Jurkat, Clone E6-1 (cell line): Measurements from ENCODE around the gene RAD9B. TPM values are rescaled to one million over a fixed set of nuclear protein-coding genes. Genes with fewer than 3 reads are reported as not detected.
A peak's percentile ranks its signal among the peaks of the same experiment; 100 is the strongest.
"Not testable (repeated sequence)": the region's sequence is repeated elsewhere in the genome, so short reads cannot be mapped to it uniquely, and the experiment has no call there.

Experiments
- DNase-seq: peaks from one replicate; pipeline ENCODE4 v3.0.0-alpha.2; 2011; ENCODE audit warnings: low read depth, low spot score
- H3K4me3 ChIP-seq: 2 replicates; pipeline ENCODE4 v1.5.1; 2011; ENCODE audit warnings: mild to moderate bottlenecking, low read length, control low read depth, moderate library complexity
- polyA plus RNA-seq: library from polyadenylated mRNA; unstranded; fragments of >200 nt; gene quantifications from one replicate; pipeline ENCODE4 v1.2.1, GENCODE V29; 2012; ENCODE audit warnings: missing spikeins; ENCODE audit not compliant: insufficient read length, insufficient read depth

RAD9B gene
- 1.6 TPM for polyA plus RNA-seq

GRCh38 chr12:110501752-110502738 lies at the start of gene RAD9B, which contains the start of gene VPS29:
Gene RAD9B, plus strand, starts transcription at chr12:110502331. Its CDS starts 7 bp downstream, at chr12:110502338.
Gene VPS29, minus strand, starts transcription at chr12:110502111. Its CDS starts 60 bp downstream, at chr12:110502051.
- H3K4me3 ChIP-seq = peak within 1 kb of the TSS; percentile 95
- DNase-seq = peak; percentile 99

GRCh38 chr12:110453569-110454296 lies 48.4 kb upstream of the RAD9B start:
- H3K4me3 ChIP-seq = no peak overlapping the region
- no peak for DNase-seq

GRCh38 chr12:110458756-110459155 lies 43.4 kb upstream of the RAD9B start:
- no peak for DNase-seq
- no peak overlapping the region for H3K4me3 ChIP-seq

GRCh38 chr12:110461189-110461588 lies 40.9 kb upstream of the RAD9B start:
- not testable (repeated sequence) for DNase-seq

GRCh38 chr12:110465024-110465423 lies 37.1 kb upstream of the RAD9B start:
- H3K4me3 ChIP-seq = no peak overlapping the region
- DNase-seq = no peak

More at GRCh38 chr12:110461189-110461588, 40.9 kb upstream of the RAD9B start:
- H3K4me3 ChIP-seq = not testable (repeated sequence)

GRCh38 chr12:110465765-110466164 lies 36.4 kb upstream of the RAD9B start:
- DNase-seq, H3K4me3 ChIP-seq: not testable (repeated sequence)

- DNase-seq = no peak
- peak overlapping the region; percentile 94 for H3K4me3 ChIP-seq
Measured at GRCh38 chr12:110466791-110467190, 35.3 kb upstream of the RAD9B start.

- H3K4me3 ChIP-seq = peak overlapping the region; percentile 94
- no peak for DNase-seq
Measured at GRCh38 chr12:110467847-110468213, 34.3 kb upstream of the RAD9B start.

- peak; percentile 98 for DNase-seq
Measured at GRCh38 chr12:110468214-110469048, 33.7 kb upstream of the RAD9B start, which contains the start of the genes FAM216A and GPN3. Gene FAM216A, plus strand, starts transcription at chr12:110468845. Its CDS starts 31 bp downstream, at chr12:110468876. Gene GPN3, minus strand, starts transcription at chr12:110468257. Its CDS starts 54 bp downstream, at chr12:110468203.

GRCh38 chr12:110475426-110475825 lies 26.7 kb upstream of the RAD9B start:
- no peak for DNase-seq
- H3K4me3 ChIP-seq = no peak overlapping the region

More at GRCh38 chr12:110468214-110469048, 33.7 kb upstream of the RAD9B start, which contains the start of the genes FAM216A and GPN3:
- H3K4me3 ChIP-seq = peak within 1 kb of the TSS; percentile 94

- DNase-seq = peak; percentile 12
- H3K4me3 ChIP-seq = no peak overlapping the region
Measured at GRCh38 chr12:110498984-110499706, 3.0 kb upstream of the RAD9B start.

- peak; percentile 39 for DNase-seq
- peak overlapping the region; percentile 95 for H3K4me3 ChIP-seq
Measured at GRCh38 chr12:110501399-110501751, 756 bp upstream of the RAD9B start.

- no peak for DNase-seq
- H3K4me3 ChIP-seq = no peak overlapping the region
Measured at GRCh38 chr12:110503432-110503831, 1.3 kb downstream of the RAD9B start.

GRCh38 chr12:110505332-110505731 lies 3.2 kb downstream of the RAD9B start:
- DNase-seq = no peak
- no peak overlapping the region for H3K4me3 ChIP-seq

- H3K4me3 ChIP-seq = no peak overlapping the region
- no peak for DNase-seq
Measured at GRCh38 chr12:110508071-110508586, 6.0 kb downstream of the RAD9B start.

GRCh38 chr12:110513842-110514241 lies 11.7 kb downstream of the RAD9B start:
- H3K4me3 ChIP-seq = no peak overlapping the region
- no peak for DNase-seq

GRCh38 chr12:110514363-110514762 lies 12.2 kb downstream of the RAD9B start:
- DNase-seq = no peak
- no peak overlapping the region for H3K4me3 ChIP-seq

GRCh38 chr12:110516995-110517394 lies 14.9 kb downstream of the RAD9B start:
- no peak overlapping the region for H3K4me3 ChIP-seq
- no peak for DNase-seq
